Liver (tissue), 9 donors: ENCODE data around the gene ARHGDIA. TPM values are rescaled to one million over a fixed set of nuclear protein-coding genes. Genes with fewer than 3 reads are reported as not detected.
A peak's percentile ranks its signal among the peaks of the same experiment; 100 is the strongest.

Source experiments
- DNase-seq: peaks from one replicate; pipeline ENCODE4 v3.0.0-alpha.2; 2017; ENCODE audit warnings: low spot score
- H3K27ac ChIP-seq, 2 donors: one replicate each; pipeline ENCODE4 v1.7.0; 2013; ENCODE audit warnings: inconsistent platforms in 2 of 2, low read length in 2 of 2, control low read depth in 1 of 2, low read depth in 1 of 2, mild to moderate bottlenecking in 1 of 2
- H3K27me3 ChIP-seq, 4 donors: one replicate each; pipeline versions ENCODE4 v1.6.1 to v1.7.0; 2013; ENCODE audit warnings: low read length in 3 of 4, inconsistent platforms in 1 of 4, mild to moderate bottlenecking in 1 of 4, moderate library complexity in 1 of 4; ENCODE audit not compliant: control insufficient read depth in 4 of 4, insufficient read depth in 4 of 4
- H3K36me3 ChIP-seq, 4 donors: one replicate each; pipeline versions ENCODE4 v1.6.1 to v1.7.0; 2013; ENCODE audit warnings: low read length in 3 of 4, mild to moderate bottlenecking in 3 of 4, low read depth in 1 of 4, moderate library complexity in 1 of 4; ENCODE audit not compliant: control insufficient read depth in 4 of 4, insufficient read depth in 3 of 4
- H3K4me1 ChIP-seq, 4 donors: one replicate each; pipeline versions ENCODE4 v1.6.1 to v1.7.0; 2013; ENCODE audit warnings: low read length in 3 of 4, mild to moderate bottlenecking in 3 of 4, moderate library complexity in 1 of 4; ENCODE audit not compliant: control insufficient read depth in 4 of 4, insufficient read depth in 4 of 4
- H3K4me3 ChIP-seq, 3 donors: one replicate each; pipeline versions ENCODE4 v1.6.1 to v1.7.0; 2013; ENCODE audit warnings: low read length in 3 of 3, control low read depth in 1 of 3, low read depth in 1 of 3, mild to moderate bottlenecking in 1 of 3
- H3K9ac ChIP-seq, 2 donors: one replicate each; pipeline ENCODE4 v1.7.0; 2013; ENCODE audit warnings: low read length in 2 of 2, mild to moderate bottlenecking in 2 of 2, moderate library complexity in 2 of 2, control low read depth in 1 of 2, low read depth in 1 of 2
- H3K9me3 ChIP-seq, 4 donors: one replicate each; pipeline versions ENCODE4 v1.6.1 to v1.7.0; 2013; ENCODE audit warnings: low read length in 3 of 4; ENCODE audit not compliant: control insufficient read depth in 4 of 4
- ATF3 ChIP-seq: IDR thresholded peaks from 2 replicates; pipeline ENCODE4 v1.6.1; 2016; ENCODE audit warnings: antibody characterized with exemption
- CTCF ChIP-seq: fragments of 150-350 bp; IDR thresholded peaks from 2 replicates; pipeline ENCODE4 v1.5.1; 2017; ENCODE audit warnings: improper control_type of control experiment, low read depth, low read length; ENCODE audit not compliant: missing input control
- EGR1 ChIP-seq, 2 donors: IDR thresholded peaks; 2 replicates each; pipeline ENCODE4 v1.6.1; 2016 to 2018; ENCODE audit warnings: antibody characterized with exemption in 2 of 2, low read depth in 2 of 2
- FOXA1 ChIP-seq: IDR thresholded peaks from 2 replicates; pipeline ENCODE4 v1.6.1; 2016; ENCODE audit warnings: antibody characterized with exemption
- FOXA2 ChIP-seq: IDR thresholded peaks from 2 replicates; pipeline ENCODE4 v1.6.1; 2016; ENCODE audit warnings: antibody characterized with exemption
- GABPA ChIP-seq, 2 donors: IDR thresholded peaks in 1 of 2; conservative IDR thresholded peaks in 1 of 2; 2 replicates each; pipeline ENCODE4 v1.6.1; 2016; ENCODE audit warnings: antibody characterized with exemption in 2 of 2, mild to moderate bottlenecking in 1 of 2, moderate library complexity in 1 of 2
- HNF4A ChIP-seq, 2 donors: conservative IDR thresholded peaks; 2 replicates each; pipeline ENCODE4 v1.6.1; 2016; ENCODE audit warnings: antibody characterized with exemption in 2 of 2, mild to moderate bottlenecking in 2 of 2
- HNF4G ChIP-seq: IDR thresholded peaks from 2 replicates; pipeline ENCODE4 v1.6.1; 2016; ENCODE audit warnings: antibody characterized with exemption
- JUND ChIP-seq, 2 donors: IDR thresholded peaks; 2 replicates each; pipeline ENCODE4 v1.6.1; 2016; ENCODE audit warnings: antibody characterized with exemption in 2 of 2
- MAX ChIP-seq: IDR thresholded peaks from 2 replicates; pipeline ENCODE4 v1.6.1; 2016; ENCODE audit warnings: antibody characterized with exemption
- NR2F2 ChIP-seq: IDR thresholded peaks from 2 replicates; pipeline ENCODE4 v1.6.1; 2016; ENCODE audit warnings: antibody characterized with exemption
- RAD21 ChIP-seq, 2 donors: IDR thresholded peaks; 2 replicates each; pipeline ENCODE4 v1.6.1; 2016; ENCODE audit warnings: antibody characterized with exemption in 2 of 2, mild to moderate bottlenecking in 2 of 2
- REST ChIP-seq: IDR thresholded peaks from 2 replicates; pipeline ENCODE4 v1.6.1; 2016; ENCODE audit warnings: antibody characterized with exemption, mild to moderate bottlenecking
- RXRA ChIP-seq, 2 donors: IDR thresholded peaks; 2 replicates each; pipeline ENCODE4 v1.6.1; 2017 to 2018; ENCODE audit warnings: antibody characterized with exemption in 2 of 2, mild to moderate bottlenecking in 1 of 2
- SP1 ChIP-seq: IDR thresholded peaks from 2 replicates; pipeline ENCODE4 v1.6.1; 2018; ENCODE audit warnings: antibody characterized with exemption, mild to moderate bottlenecking
- TAF1 ChIP-seq: conservative IDR thresholded peaks from 2 replicates; pipeline ENCODE4 v1.6.1; 2016; ENCODE audit warnings: antibody characterized with exemption, mild to moderate bottlenecking
- YY1 ChIP-seq: IDR thresholded peaks from 2 replicates; pipeline ENCODE4 v1.6.1; 2016; ENCODE audit warnings: antibody characterized with exemption, mild to moderate bottlenecking
- ZBTB33 ChIP-seq: IDR thresholded peaks from 2 replicates; pipeline ENCODE4 v1.6.1; 2016; ENCODE audit warnings: antibody characterized with exemption
- WGBS: extraction: QIAGEN DNeasy Blood & Tissue Kit; methylation state at CpG from one replicate; pipeline ENCODE4 v1.1.7; 2013; 5-methylcytosine and 5-hydroxymethylcytosine counted together
- polyA plus RNA-seq, 2 donors: library from polyadenylated mRNA; stranded (reverse) in 1 of 2; unstranded in 1 of 2; fragments of 200-250 nt in 1 of 2; fragments of >200 nt in 1 of 2; fragmentation: Nextera tagmentation in 1 of 2; extraction: Ambion mirVana in 1 of 2; gene quantifications; one replicate each; pipeline versions ENCODE4 v1.2.1 to v1.2.3, GENCODE V29; 2013 to 2015
- total RNA-seq, 2 donors: library from RNA; depleted of rRNA; stranded (reverse); fragments of >200 nt; gene quantifications; one replicate each; pipeline ENCODE4 v1.2.3, GENCODE V29; 2014
- donor health status: healthy.
- donor health status: healthy.
- donor health status: healthy.
- donor health status: healthy.
- donor health status: healthy.

The ARHGDIA gene
- total and polyA plus RNA-seq, 4 donors: 35.5 to 142 (median 75.3) TPM

- TF ChIP-seq FOXA2: no peak
- TF ChIP-seq FOXA1: no peak
Observed at GRCh38 chr17:81867170-81867990, 3.8 kb downstream of the ARHGDIA start (continued).

- peak overlapping the region; percentile 92 to 95 for H3K27ac ChIP-seq
- peaks cover 0 to 6% (median 2%) of the 10 kb centered on the region in 4 donors for H3K36me3 ChIP-seq
- H3K9ac ChIP-seq: peak overlapping the region; percentile 29 to 72
- no peaks in the 10 kb centered on the region for H3K9me3 ChIP-seq
- 77% methylated on average over 18 of the region's 18 CpGs for WGBS
- no peak for DNase-seq
- H3K27me3 ChIP-seq: no peaks in the 10 kb centered on the region
- H3K4me3 ChIP-seq: no peak overlapping the region
- TF ChIP-seq FOXA1: no peak
- peaks cover 20 to 79% (median 58%) of the 10 kb centered on the region in 4 donors for H3K4me1 ChIP-seq
Observed at GRCh38 chr17:81866440-81867169, 4.5 kb downstream of the ARHGDIA start.

GRCh38 chr17:81865733-81866439 lies 5.3 kb downstream of the ARHGDIA start:
- TF ChIP-seq FOXA2 (peak; percentile 55), TAF1 (no peak), HNF4G (peak; percentile 94), REST (peak; percentile 77), ZBTB33 (peak; percentile 84), ATF3 (peak; percentile 74), MAX (peak; percentile 99), HNF4A (conservative IDR thresholded peaks at IDR 0.05) (peak; percentile 97 to 99), YY1 (peak; percentile 64), RXRA (IDR thresholded peaks at IDR 0.05) (peak; percentile 87 to 97), CTCF (no peak), FOXA1 (peak; percentile 38), RAD21 (IDR thresholded peaks at IDR 0.05) (peak; percentile 46 to 55), GABPA (IDR thresholded peaks at IDR 0.05 in 1 of 2, conservative IDR thresholded peaks at IDR 0.05 in 1 of 2) (peak in 1 of 2 donors; percentile 83), JUND (IDR thresholded peaks at IDR 0.05) (peak; percentile 62 to 83), NR2F2 (peak; percentile 46), SP1 (peak; percentile 98), EGR1 (IDR thresholded peaks at IDR 0.05; ENCODE audit: low read depth in 2 of 2) (peak; percentile 11 to 77)
- peaks cover 20 to 79% (median 58%) of the 10 kb centered on the region in 4 donors for H3K4me1 ChIP-seq
- H3K4me3 ChIP-seq: no peak overlapping the region
- no peaks in the 10 kb centered on the region for H3K27me3 ChIP-seq
- H3K9ac ChIP-seq: peak overlapping the region; percentile 29 to 83
- DNase-seq: no peak
- no peaks in the 10 kb centered on the region for H3K9me3 ChIP-seq
- peak overlapping the region; percentile 92 to 95 for H3K27ac ChIP-seq
- peaks cover 0 to 6% (median 2%) of the 10 kb centered on the region in 4 donors for H3K36me3 ChIP-seq
- 40% methylated on average over 18 of the region's 18 CpGs for WGBS
